GM18505 (cell line): ENCODE results near the gene VAMP2.

Experiments
- ATAC-seq: cut with Tn5 transposase; IDR thresholded peaks from one replicate; pipeline ENCODE4 v1.9.1; 2021; ENCODE audit not compliant: unreplicated experiment
- POLR2A ChIP-seq: IDR thresholded peaks from 4 replicates; pipeline ENCODE4 v1.6.1; 2011; ENCODE audit warnings: borderline replicate concordance; ENCODE audit not compliant: insufficient read depth, insufficient read length; ENCODE audit errors: extremely low read depth

VAMP2 gene

DNA sequence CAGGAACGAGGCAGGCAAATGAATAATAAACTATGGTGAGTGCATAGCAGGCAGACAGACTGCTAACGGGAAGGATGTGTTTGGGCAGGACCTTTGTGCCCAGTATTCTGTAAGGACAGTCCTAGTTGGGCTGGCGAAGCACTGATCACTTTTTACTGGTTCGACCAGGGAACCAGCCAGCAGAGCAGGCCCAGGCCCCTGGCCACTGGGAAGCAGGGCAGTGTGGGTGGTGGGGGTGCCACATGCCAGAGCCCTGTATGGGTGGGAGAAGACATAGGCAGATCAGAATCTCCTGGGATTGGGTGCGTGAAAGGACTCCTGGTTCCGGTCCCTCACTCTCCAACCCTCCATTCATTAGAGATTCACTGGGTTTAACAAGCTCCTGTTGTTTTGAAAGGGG is 4.0 kb upstream of the VAMP2 start:
- no peak for TF ChIP-seq POLR2A
- ATAC-seq: no peak

- ATAC-seq: no peak
- no peak for TF ChIP-seq POLR2A
Observed at GRCh38 chr17:8164815-8165131, 2.0 kb upstream of the VAMP2 start.

GRCh38 chr17:8163978-8164814 is 1.4 kb upstream of the VAMP2 start:
- no peak for ATAC-seq
- TF ChIP-seq POLR2A: peak; percentile 43

DNA sequence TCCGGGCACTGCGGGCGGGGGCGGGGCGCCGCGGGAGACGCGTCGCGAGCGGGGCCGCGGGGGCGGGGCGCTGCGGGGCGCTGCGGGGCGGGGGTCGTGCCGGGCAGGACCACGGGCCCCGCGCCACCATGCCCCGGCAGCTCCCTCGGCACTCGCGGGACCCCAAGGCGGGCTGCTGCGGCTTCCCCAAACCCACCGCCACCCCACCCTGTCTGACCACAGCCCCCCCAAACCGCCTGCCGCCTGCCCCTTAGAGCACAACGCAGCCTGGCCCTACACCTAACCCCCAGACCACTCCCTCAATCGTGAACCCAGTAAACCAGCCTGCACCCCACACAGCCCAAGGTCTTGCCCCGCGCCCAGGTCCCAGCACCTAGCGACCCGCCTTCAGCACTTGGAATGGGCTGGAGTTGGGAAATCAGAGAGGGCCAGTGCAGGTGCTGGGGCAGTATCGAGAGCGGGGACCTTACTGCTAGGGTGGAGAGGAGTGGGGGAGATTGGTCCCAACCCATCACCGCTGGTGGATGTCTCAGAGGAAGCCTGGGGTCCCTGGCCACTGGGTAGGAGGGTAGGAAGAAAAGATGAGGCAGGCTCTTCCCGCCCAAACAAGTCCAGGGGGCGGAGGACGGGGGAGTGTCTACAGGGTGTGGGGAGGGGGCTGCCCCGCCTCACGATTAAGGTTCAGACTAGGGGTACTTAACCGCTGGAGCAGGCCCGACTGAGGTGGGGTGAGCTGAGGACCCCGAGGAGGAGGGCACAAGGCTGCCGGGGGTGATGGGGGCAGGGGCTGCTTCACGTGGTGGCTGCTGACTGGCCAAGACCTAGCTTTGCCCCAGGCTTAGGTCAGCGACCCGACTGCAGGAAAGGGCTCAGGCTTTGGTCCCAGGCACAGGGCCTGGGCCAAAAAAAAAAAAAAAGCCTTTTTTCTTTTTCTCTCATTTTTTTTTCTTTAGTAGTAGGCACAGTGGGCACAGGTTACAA is 539 bp upstream of the VAMP2 start:
- no peak for ATAC-seq
- TF ChIP-seq POLR2A: no peak

GRCh38 chr17:8161289-8162232 is 1.2 kb downstream of the VAMP2 start:
- no peak for ATAC-seq
- TF ChIP-seq POLR2A: no peak

GRCh38 chr17:8160741-8161221 is 2.0 kb downstream of the VAMP2 start:
- no peak for TF ChIP-seq POLR2A
- ATAC-seq: no peak

- TF ChIP-seq POLR2A: no peak
- ATAC-seq: no peak
Observed at GRCh38 chr17:8160224-8160577, 2.5 kb downstream of the VAMP2 start.

GRCh38 chr17:8159459-8160223 is 3.1 kb downstream of the VAMP2 start:
- no peak for ATAC-seq
- TF ChIP-seq POLR2A: no peak

DNA sequence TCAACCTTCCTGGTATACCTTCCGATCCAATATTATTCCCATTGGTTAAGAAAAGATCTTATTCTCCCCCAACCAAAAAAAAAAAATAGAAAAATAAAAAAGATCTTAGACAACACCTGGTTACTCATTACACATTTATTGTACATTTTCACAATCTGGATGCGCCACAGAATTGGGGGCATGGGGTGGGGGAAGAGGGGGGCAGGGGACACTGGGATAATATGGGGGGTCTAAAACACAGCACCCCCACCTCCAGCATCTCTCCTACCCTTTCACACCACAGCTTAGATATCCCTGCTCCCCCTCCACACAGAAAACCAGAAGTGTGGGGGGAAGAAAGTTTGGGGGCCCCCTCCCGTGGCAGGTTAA is 3.7 kb downstream of the VAMP2 start:
- no peak for ATAC-seq
- no peak for TF ChIP-seq POLR2A

- no peak for TF ChIP-seq POLR2A
- no peak for ATAC-seq
Observed at GRCh38 chr17:8158267-8159031, 4.3 kb downstream of the VAMP2 start.

DNA sequence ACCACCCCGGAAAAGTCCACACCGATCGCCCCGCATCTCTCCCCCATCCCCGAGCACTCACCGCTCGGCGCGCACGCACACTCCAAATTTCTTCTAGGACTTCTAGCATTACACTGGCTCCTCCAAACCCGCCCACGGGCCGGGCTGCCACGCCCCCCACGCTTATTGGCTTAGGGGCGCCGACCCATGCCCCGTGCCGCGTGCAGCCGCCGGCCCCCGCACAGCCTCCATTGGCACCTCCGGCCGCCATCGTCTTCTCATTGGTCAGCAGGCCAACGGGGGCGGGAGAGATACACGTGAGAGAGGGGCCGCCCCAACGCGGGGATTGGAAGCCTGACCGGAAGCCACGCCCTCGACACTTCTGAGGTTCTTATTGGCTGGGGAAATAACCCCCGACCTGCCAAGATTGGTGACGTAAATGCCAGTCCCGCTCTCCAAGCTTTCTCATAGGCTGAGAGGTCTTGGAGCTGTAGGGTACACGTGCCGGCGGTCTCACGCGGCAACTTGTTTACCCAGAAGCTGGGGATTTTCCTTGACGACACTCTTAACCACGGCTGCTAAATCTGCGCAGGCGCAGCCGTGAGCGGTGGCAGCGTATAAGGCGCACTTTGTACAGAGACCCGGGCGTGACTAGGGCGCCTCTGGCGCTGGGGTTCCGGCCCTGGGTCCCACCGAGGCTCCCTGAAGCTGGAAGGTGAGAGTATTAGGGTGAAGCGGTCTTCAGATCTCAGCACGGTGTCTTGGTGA is 6.3 kb downstream of the VAMP2 start:
- peak; percentile 83 for TF ChIP-seq POLR2A

More for the DNA sequence above, 6.3 kb downstream of the VAMP2 start:
- peak; percentile 68 for ATAC-seq
